Stimulated activated CD8-positive, alpha-beta memory T cell treated with anti-CD3 and anti-CD28 coated beads, Interleukin-7, amount 100 ng/mL, for 24 hours (primary cell): ENCODE measurements around the gene HTR1B.

Experiments used
- DNase-seq: peaks from one replicate; pipeline ENCODE4 v3.0.0-alpha.2; 2020; ENCODE audit warnings: low read depth

Gene HTR1B

GRCh38 chr6:77456531-77457248, 6.6 kb downstream of the HTR1B start:
- no peak for DNase-seq

- no peak for DNase-seq
Observed at GRCh38 chr6:77455271-77455670, 8.0 kb downstream of the HTR1B start.

- no peak for DNase-seq
Observed at GRCh38 chr6:77454386-77454785, 8.9 kb downstream of the HTR1B start.

GRCh38 chr6:77451466-77451865, 11.8 kb downstream of the HTR1B start:
- no peak for DNase-seq

GRCh38 chr6:77450924-77451323, 12.4 kb downstream of the HTR1B start:
- DNase-seq = no peak

GRCh38 chr6:77448546-77448945, 14.7 kb downstream of the HTR1B start:
- no peak for DNase-seq

- no peak for DNase-seq
Observed at GRCh38 chr6:77447254-77447653, 16.0 kb downstream of the HTR1B start.

- DNase-seq = no peak
Observed at GRCh38 chr6:77446249-77446648, 17.0 kb downstream of the HTR1B start.

GRCh38 chr6:77445214-77445613, 18.1 kb downstream of the HTR1B start:
- no peak for DNase-seq

- no peak for DNase-seq
Observed at GRCh38 chr6:77440206-77440976, 22.9 kb downstream of the HTR1B start.

- no peak for DNase-seq
Observed at GRCh38 chr6:77433888-77434287, 29.4 kb downstream of the HTR1B start.

- no peak for DNase-seq
Observed at GRCh38 chr6:77430504-77430903, 32.8 kb downstream of the HTR1B start.

GRCh38 chr6:77425671-77426070, 37.6 kb downstream of the HTR1B start:
- DNase-seq = no peak

GRCh38 chr6:77425216-77425615, 38.1 kb downstream of the HTR1B start:
- no peak for DNase-seq

- no peak for DNase-seq
Observed at GRCh38 chr6:77424761-77425160, 38.5 kb downstream of the HTR1B start.

- no peak for DNase-seq
Observed at GRCh38 chr6:77416839-77417238, 46.5 kb downstream of the HTR1B start.

- DNase-seq = no peak
Observed at GRCh38 chr6:77415706-77416105, 47.6 kb downstream of the HTR1B start.
